Measurements from ENCODE around the gene NCL. TPM values are rescaled to one million over a fixed set of nuclear protein-coding genes. Genes with fewer than 3 reads are reported as not detected.

Gene NCL
- total and polyA plus RNA-seq, 2 of the 13 experiments (the other 11 are each of a cell fraction or from before 2014, with no cell fraction given), result 105 to 779 TPM

- TF ChIP-seq DZIP1 (CRISPR knock-in tag; IDR thresholded peaks at IDR 0.05), result peak; percentile 84; the same call in 1 of the 2 replicates
- TF ChIP-seq ZNF724P (CRISPR knock-in tag; IDR thresholded peaks at IDR 0.05; ENCODE audit: borderline replicate concordance), result no peak; the same call in 1 of the 2 replicates
- no peak for TF ChIP-seq NFE2L1 (CRISPR knock-in tag; IDR thresholded peaks at IDR 0.05; ENCODE audit: borderline replicate concordance)
- no peak; the same call in 1 of the 2 replicates for TF ChIP-seq BRF2 (CRISPR knock-in tag; IDR thresholded peaks at IDR 0.05)
- TF ChIP-seq ZNF207 (IDR thresholded peaks at IDR 0.05; ENCODE audit: borderline replicate concordance), result no peak
- TF ChIP-seq IRX3 (CRISPR knock-in tag; IDR thresholded peaks at IDR 0.05; ENCODE audit: borderline replicate concordance, low read depth), result peak; percentile 22; the same call in 1 of the 2 replicates
- no peak for TF ChIP-seq TBL1XR1 (IDR thresholded peaks at IDR 0.05; ENCODE audit: borderline replicate concordance, low read length, partially characterized antibody)
- TF ChIP-seq TFAP4 (IDR thresholded peaks at IDR 0.05; ENCODE audit: borderline replicate concordance, low read depth), result no peak; the same call in 1 of the 2 replicates
- peak; percentile 73; the same call in 1 of the 2 replicates for TF ChIP-seq IRF9 (CRISPR knock-in tag; IDR thresholded peaks at IDR 0.05; ENCODE audit: borderline replicate concordance)
- TF ChIP-seq GZF1 (CRISPR knock-in tag; IDR thresholded peaks at IDR 0.05), result peak; percentile 31; the same call in 1 of the 2 replicates
- peak; percentile 94 for TF ChIP-seq MXD1 (CRISPR knock-in tag; IDR thresholded peaks at IDR 0.05)
- peak; percentile 83 for TF ChIP-seq RNF2 (conservative IDR thresholded peaks at IDR 0.05; ENCODE audit: low read depth)
- TF ChIP-seq ZNF143 (CRISPR knock-in tag; IDR thresholded peaks at IDR 0.05), result no peak
- peak; percentile 76; the same call in 1 of the 2 replicates for TF ChIP-seq ZNF773 (CRISPR knock-in tag; IDR thresholded peaks at IDR 0.05; ENCODE audit: borderline replicate concordance)
- TF ChIP-seq ISL2 (CRISPR knock-in tag; IDR thresholded peaks at IDR 0.05), result peak; percentile 63
- TF ChIP-seq ZKSCAN1 (IDR thresholded peaks at IDR 0.05; ENCODE audit: low read length), result no peak
- peak; percentile 62 for TF ChIP-seq NFYC (CRISPR knock-in tag; IDR thresholded peaks at IDR 0.05)
- TF ChIP-seq TEAD2 (CRISPR knock-in tag; IDR thresholded peaks at IDR 0.05), result peak; percentile 82
- TF ChIP-seq STAT5B (CRISPR knock-in tag; IDR thresholded peaks at IDR 0.05), result no peak
- TF ChIP-seq NCOR1 (IDR thresholded peaks at IDR 0.05; ENCODE audit: borderline replicate concordance, low read length), result 0 out of 2 replicates have a peak, but pooled peaks have one; percentile 27
- peak; percentile 49; the same call in 1 of the 2 replicates for TF ChIP-seq NR0B2 (CRISPR knock-in tag; IDR thresholded peaks at IDR 0.05)
- TF ChIP-seq RAD21 (CRISPR knock-in tag; IDR thresholded peaks at IDR 0.05), result peak; percentile 12; the same call in 1 of the 2 replicates
Measured at GRCh38 chr2:231464576-231465540, 574 bp upstream of the NCL start (continued).

Measured in HepG2 (cell line).